ENCODE results near the gene CPB2.

DNA sequence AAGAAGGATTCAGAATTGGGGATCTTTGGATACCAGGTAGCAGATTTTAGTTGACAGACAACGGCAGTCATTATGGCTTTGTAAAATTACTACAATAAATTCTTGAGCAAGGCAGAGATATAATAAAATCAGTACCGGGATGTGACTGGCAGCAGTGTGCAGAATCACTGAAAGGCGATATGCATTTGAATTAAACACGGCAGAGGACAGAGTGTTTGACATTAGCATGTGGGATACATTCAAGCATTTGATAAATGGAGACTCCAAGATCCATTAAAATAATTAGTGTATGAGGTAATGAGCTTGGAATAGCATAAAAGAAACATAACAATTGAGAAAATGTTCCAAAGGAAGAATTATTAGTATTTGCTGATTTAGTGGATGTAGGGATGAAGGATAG lies 40.3 kb upstream of the CPB2 start:
- TF ChIP-seq POLR2A (IDR thresholded peaks at IDR 0.05) (no peak), CTCF (IDR thresholded peaks at IDR 0.05) (no peak)
